ENCODE data around the gene EVX1. TPM values are rescaled to one million over a fixed set of nuclear protein-coding genes. Genes with fewer than 3 reads are reported as not detected.
A peak's percentile ranks its signal among the peaks of the same experiment; 100 is the strongest.

The EVX1 gene
- total RNA-seq, 1 donor: not detected

GRCh38 chr7:27205325-27206280 lies 37.0 kb upstream of the EVX1 start:
- Histone ChIP-seq H2AFZ (ENCODE audit: low read length) (peak overlapping the region; percentile 84), H3K4me2 (ENCODE audit: insufficient read depth, low read length) (peak overlapping the region; percentile 83), H3K9me3 (ENCODE audit: low read depth, low read length) (no peaks in the 10 kb centered on the region), H3K27me3 (ENCODE audit: insufficient read depth, low read length) (peaks cover 13% of the 10 kb centered on the region), H3K36me3 (ENCODE audit: insufficient read depth, low read length) (no peaks in the 10 kb centered on the region), H3K79me2 (ENCODE audit: insufficient read depth, low read length) (peaks cover 18% of the 10 kb centered on the region), H3K27ac (ENCODE audit: low read depth, low read length) (no peak overlapping the region), H3K4me1 (ENCODE audit: insufficient read depth, low read length) (peaks cover 18% of the 10 kb centered on the region), H4K20me1 (ENCODE audit: insufficient read depth, low read length) (no peaks in the 10 kb centered on the region), H3K4me3 (ENCODE audit: insufficient read depth, low read length) (peak overlapping the region; percentile 67)
- TF ChIP-seq CTCF (IDR thresholded peaks at IDR 0.05; ENCODE audit: extremely low read depth, low read depth, low read length): no peak
- DNase-seq (ENCODE audit: insufficient read length, low spot score, missing footprints): peak; percentile 77

- Histone ChIP-seq H3K4me2 (ENCODE audit: insufficient read depth, low read length) (no peak overlapping the region), H3K9me3 (ENCODE audit: low read depth, low read length) (no peaks in the 10 kb centered on the region), H4K20me1 (ENCODE audit: insufficient read depth, low read length) (no peaks in the 10 kb centered on the region), H3K27me3 (ENCODE audit: insufficient read depth, low read length) (peaks cover 13% of the 10 kb centered on the region), H3K4me3 (ENCODE audit: insufficient read depth, low read length) (no peak overlapping the region), H3K79me2 (ENCODE audit: insufficient read depth, low read length) (peaks cover 7% of the 10 kb centered on the region), H3K36me3 (ENCODE audit: insufficient read depth, low read length) (no peaks in the 10 kb centered on the region), H3K27ac (ENCODE audit: low read depth, low read length) (no peak overlapping the region), H2AFZ (ENCODE audit: low read length) (no peak overlapping the region), H3K4me1 (ENCODE audit: insufficient read depth, low read length) (peaks cover 17% of the 10 kb centered on the region)
- DNase-seq (ENCODE audit: insufficient read length, low spot score, missing footprints): no peak
- no peak for TF ChIP-seq CTCF (IDR thresholded peaks at IDR 0.05; ENCODE audit: extremely low read depth, low read depth, low read length)
Observed at GRCh38 chr7:27207348-27207985, 35.1 kb upstream of the EVX1 start.

- peaks cover 11% of the 10 kb centered on the region for H3K27me3 ChIP-seq (ENCODE audit: insufficient read depth, low read length)
- DNase-seq (ENCODE audit: insufficient read length, low spot score, missing footprints): no peak
- H3K4me2 ChIP-seq (ENCODE audit: insufficient read depth, low read length): no peak overlapping the region
Observed at GRCh38 chr7:27208998-27209397, 33.6 kb upstream of the EVX1 start.

More at GRCh38 chr7:27208998-27209397, 33.6 kb upstream of the EVX1 start:
- no peaks in the 10 kb centered on the region for H3K36me3 ChIP-seq (ENCODE audit: insufficient read depth, low read length)
- H3K4me3 ChIP-seq (ENCODE audit: insufficient read depth, low read length): no peak overlapping the region
- no peaks in the 10 kb centered on the region for H3K9me3 ChIP-seq (ENCODE audit: low read depth, low read length)
- TF ChIP-seq CTCF (IDR thresholded peaks at IDR 0.05; ENCODE audit: extremely low read depth, low read depth, low read length): no peak
- H4K20me1 ChIP-seq (ENCODE audit: insufficient read depth, low read length): no peaks in the 10 kb centered on the region
- H2AFZ ChIP-seq (ENCODE audit: low read length): no peak overlapping the region
- H3K79me2 ChIP-seq (ENCODE audit: insufficient read depth, low read length): peaks cover 2% of the 10 kb centered on the region
- H3K4me1 ChIP-seq (ENCODE audit: insufficient read depth, low read length): peaks cover 17% of the 10 kb centered on the region
- H3K27ac ChIP-seq (ENCODE audit: low read depth, low read length): no peak overlapping the region

Data from osteoblast (primary cell).